ENCODE data around the gene TRIM40. TPM values are rescaled to one million over a fixed set of nuclear protein-coding genes. Genes with fewer than 3 reads are reported as not detected.
A peak's percentile ranks its signal among the peaks of the same experiment; 100 is the strongest.

TRIM40 gene
- total and polyA plus RNA-seq, 2 of the 13 experiments (the other 11 are each of a cell fraction or from before 2014, with no cell fraction given): 0.58 TPM; not detected in 1

DNA sequence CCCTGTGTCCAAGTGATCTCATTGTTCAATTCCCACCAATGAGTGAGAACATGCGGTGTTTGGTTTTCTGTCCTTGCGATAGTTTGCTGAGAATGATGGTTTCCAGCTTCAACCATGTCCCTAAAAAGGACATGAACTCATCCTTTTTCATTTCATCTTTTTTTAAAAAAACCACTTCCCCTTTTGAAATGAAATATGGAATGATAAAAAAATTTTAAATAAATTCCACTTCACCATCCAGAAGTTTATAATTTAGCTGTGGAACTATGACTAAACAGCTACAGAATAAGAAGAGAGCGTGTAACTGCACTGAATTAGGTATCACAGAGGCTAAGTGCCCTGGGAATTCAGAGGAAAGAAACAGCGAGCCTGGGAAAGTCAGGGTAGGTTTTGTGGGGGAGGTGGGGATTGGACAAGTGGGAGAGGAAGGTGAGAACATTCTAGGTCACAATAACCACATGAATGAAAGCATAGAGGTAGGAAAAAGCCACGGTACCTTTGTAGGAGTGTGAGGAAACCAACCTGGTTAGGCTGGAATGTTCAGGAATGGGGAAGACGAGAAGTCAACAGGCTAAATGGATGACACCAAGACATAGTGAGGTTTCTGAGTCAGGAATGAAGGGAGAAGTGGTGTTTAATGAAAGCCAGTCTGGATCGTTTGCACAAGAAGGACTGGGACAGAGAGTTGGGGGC lies 14.1 kb downstream of the TRIM40 start:
- ATAC-seq (no peak), FAIRE-seq (peak; percentile 48), DNase-seq (ENCODE audit: low spot score) (no peak)
- Histone ChIP-seq H3K4me3 (replicated peaks in 1 of 3; ENCODE audit: insufficient read depth in 1 of 3, low read depth in 2 of 3, low read length in 3 of 3) (no peak overlapping the region), H3K4me2 (ENCODE audit: low read depth, low read length) (no peak overlapping the region), H3K4me1 (ENCODE audit: insufficient read depth, low read length) (peaks cover 56% of the 10 kb centered on the region), H3K27me3 (ENCODE audit: control insufficient read depth in 1 of 2, insufficient read depth in 2 of 2, low read length in 2 of 2) (no peaks in the 10 kb centered on the region; a peak in 1 of 5 replicates), H3K36me3 (replicated peaks in 1 of 2; ENCODE audit: control insufficient read depth in 1 of 2, insufficient read depth in 2 of 2, low read length in 2 of 2) (no peaks in the 10 kb centered on the region), H3K9ac (ENCODE audit: insufficient read depth, low read depth, low read length) (no peak overlapping the region), H2AFZ (ENCODE audit: low read length) (no peak overlapping the region), H3K9me3 (ENCODE audit: low read length) (no peaks in the 10 kb centered on the region), H4K20me1 (ENCODE audit: insufficient read depth, low read length) (no peaks in the 10 kb centered on the region), H3K79me2 (ENCODE audit: insufficient read depth, low read length) (no peaks in the 10 kb centered on the region), H3K27ac (ENCODE audit: extremely low read length, insufficient read depth, low read length) (no peak overlapping the region)
- in situ Hi-C loops (cut with HindIII; ENCODE audit: extremely low pct_ligation_motif_present, low pct_unique_long_range_greater_than_20kb) (no loop called here), intact Hi-C loops (cut with micrococcal nuclease; ENCODE audit: unreplicated experiment) (loop anchor here (1.0 kb wide), 1 partner anchor 20 kb away; no protein-coding TSS in a partner anchor)
- POLR2A ChIA-PET: no interaction called here
- 58% methylated on average over 7 of the region's 7 CpGs for WGBS (ENCODE audit: low lambda C conversion rate)
- no TSS peak for BruUV-seq (replicated peaks)
- CTCF ChIA-PET (ENCODE audit: low intra/inter-chr PET ratio, low total read pairs): interaction anchor here (1.8 kb wide), 1 partner anchor 20 kb away, joined by 6 read pairs; no protein-coding TSS in a partner anchor
- TF ChIP-seq HOXD1 (CRISPR knock-in tag; IDR thresholded peaks at IDR 0.05) (no peak), ZNF251 (CRISPR knock-in tag; IDR thresholded peaks at IDR 0.05) (no peak), DZIP1 (CRISPR knock-in tag; IDR thresholded peaks at IDR 0.05) (no peak), NFKB2 (CRISPR knock-in tag; IDR thresholded peaks at IDR 0.05; ENCODE audit: borderline replicate concordance) (no peak), TMF1 (CRISPR knock-in tag; IDR thresholded peaks at IDR 0.05; ENCODE audit: low read depth) (no peak), NONO (IDR thresholded peaks at IDR 0.05) (0 out of 2 replicates have a peak, but pooled peaks have one; percentile 47), NONO (CRISPR knock-in tag; conservative IDR thresholded peaks at IDR 0.05) (no peak), TERF1 (CRISPR knock-in tag; IDR thresholded peaks at IDR 0.05) (no peak), KLF9 (CRISPR knock-in tag; IDR thresholded peaks at IDR 0.05; ENCODE audit: low read depth) (no peak), JUNB (CRISPR knock-in tag; IDR thresholded peaks at IDR 0.05; ENCODE audit: borderline replicate concordance) (0 out of 2 replicates have a peak, but pooled peaks have one; percentile 44)

Measured in HepG2 (cell line).